Hepatocyte (in vitro differentiated cells): ENCODE results near the gene CNGA3. TPM values are rescaled to one million over a fixed set of nuclear protein-coding genes. Genes with fewer than 3 reads are reported as not detected.

Source experiments
- DNase-seq: peaks from one replicate; pipeline ENCODE4 v3.0.0-alpha.2; 2016; ENCODE audit warnings: low spot score
- H2AFZ ChIP-seq: fragments of 200-600 bp; sonication (generic); 2 replicates; pipeline ENCODE4 v1.6.0; 2016; ENCODE audit warnings: antibody characterized with exemption, mild to moderate bottlenecking
- H3K27ac ChIP-seq: fragments of 200-600 bp; sonication (generic); 2 replicates; pipeline ENCODE4 v1.5.1; 2016; ENCODE audit warnings: mild to moderate bottlenecking
- H3K27me3 ChIP-seq: fragments of 200-600 bp; sonication (generic); 2 replicates; pipeline ENCODE4 v1.6.1; 2016
- H3K36me3 ChIP-seq: fragments of 200-600 bp; sonication (generic); replicated peaks from 2 replicates; pipeline ENCODE4 v1.5.1; 2016; ENCODE audit warnings: low read depth; ENCODE audit not compliant: insufficient read depth
- H3K4me1 ChIP-seq: fragments of 200-600 bp; sonication (generic); 2 replicates; pipeline ENCODE4 v1.5.1; 2016; ENCODE audit warnings: mild to moderate bottlenecking, moderate library complexity; ENCODE audit not compliant: insufficient read depth
- H3K4me2 ChIP-seq: fragments of 200-600 bp; sonication (generic); 2 replicates; pipeline ENCODE4 v1.6.0; 2016
- H3K4me3 ChIP-seq: fragments of 200-600 bp; sonication (generic); 2 replicates; pipeline ENCODE4 v1.5.1; 2016; ENCODE audit warnings: mild to moderate bottlenecking
- H3K79me2 ChIP-seq: fragments of 200-600 bp; sonication (generic); 2 replicates; pipeline ENCODE4 v1.6.0; 2017; ENCODE audit warnings: mild to moderate bottlenecking
- H3K9me2 ChIP-seq: fragments of 200-600 bp; sonication (generic); replicated peaks from 2 replicates; pipeline ENCODE4 v1.6.0; 2017; ENCODE audit warnings: mild to moderate bottlenecking; ENCODE audit not compliant: insufficient read depth
- H3K9me3 ChIP-seq: fragments of 200-600 bp; sonication (generic); 2 replicates; pipeline ENCODE4 v1.5.1; 2016; ENCODE audit warnings: low read depth, mild to moderate bottlenecking
- H4K20me1 ChIP-seq: fragments of 200-600 bp; sonication (generic); 2 replicates; pipeline ENCODE4 v1.6.0; 2016; ENCODE audit warnings: mild to moderate bottlenecking; ENCODE audit not compliant: insufficient read depth, poor library complexity, severe bottlenecking
- EZH2 ChIP-seq: fragments of 200-600 bp; sonication (generic); IDR thresholded peaks from 2 replicates; pipeline ENCODE4 v1.6.1; 2016; ENCODE audit warnings: antibody characterized with exemption, mild to moderate bottlenecking, borderline replicate concordance
- EZH2phosphoT487 ChIP-seq: fragments of 200-600 bp; sonication (generic); IDR thresholded peaks from one replicate; pipeline ENCODE4 v1.6.1; 2018; ENCODE audit warnings: antibody characterized with exemption, mild to moderate bottlenecking, low read depth, moderate library complexity; ENCODE audit not compliant: unreplicated experiment, severe bottlenecking
- WGBS: methylation state at CpG from one replicate; pipeline ENCODE4 v1.1.6; 2016; ENCODE audit warnings: low lambda C conversion rate; ENCODE audit errors: missing lambda C conversion rate; 5-methylcytosine and 5-hydroxymethylcytosine counted together
- polyA plus RNA-seq: library from polyadenylated mRNA; unstranded; fragments of >200 nt; fragmentation: Nextera tagmentation; extraction: Ambion mirVana; gene quantifications from 2 replicates; pipeline ENCODE4 v1.2.1, GENCODE V29; 2016
- total RNA-seq: library from RNA; depleted of rRNA; stranded (reverse); fragments of >200 nt; gene quantifications from 2 replicates; pipeline ENCODE4 v1.2.3, GENCODE V29; 2014
- TF ChIP-seq, protein P1 (sequence below): fragments of 200-600 bp; sonication (generic); IDR thresholded peaks from 2 replicates; pipeline ENCODE4 v1.5.1; 2016; ENCODE audit warnings: antibody characterized with exemption, mild to moderate bottlenecking; ENCODE audit not compliant: poor library complexity

Gene CNGA3
- total RNA-seq (0.04 and 0.13 TPM in 2 replicates), polyA plus RNA-seq (not detected in 2 replicates)

DNA sequence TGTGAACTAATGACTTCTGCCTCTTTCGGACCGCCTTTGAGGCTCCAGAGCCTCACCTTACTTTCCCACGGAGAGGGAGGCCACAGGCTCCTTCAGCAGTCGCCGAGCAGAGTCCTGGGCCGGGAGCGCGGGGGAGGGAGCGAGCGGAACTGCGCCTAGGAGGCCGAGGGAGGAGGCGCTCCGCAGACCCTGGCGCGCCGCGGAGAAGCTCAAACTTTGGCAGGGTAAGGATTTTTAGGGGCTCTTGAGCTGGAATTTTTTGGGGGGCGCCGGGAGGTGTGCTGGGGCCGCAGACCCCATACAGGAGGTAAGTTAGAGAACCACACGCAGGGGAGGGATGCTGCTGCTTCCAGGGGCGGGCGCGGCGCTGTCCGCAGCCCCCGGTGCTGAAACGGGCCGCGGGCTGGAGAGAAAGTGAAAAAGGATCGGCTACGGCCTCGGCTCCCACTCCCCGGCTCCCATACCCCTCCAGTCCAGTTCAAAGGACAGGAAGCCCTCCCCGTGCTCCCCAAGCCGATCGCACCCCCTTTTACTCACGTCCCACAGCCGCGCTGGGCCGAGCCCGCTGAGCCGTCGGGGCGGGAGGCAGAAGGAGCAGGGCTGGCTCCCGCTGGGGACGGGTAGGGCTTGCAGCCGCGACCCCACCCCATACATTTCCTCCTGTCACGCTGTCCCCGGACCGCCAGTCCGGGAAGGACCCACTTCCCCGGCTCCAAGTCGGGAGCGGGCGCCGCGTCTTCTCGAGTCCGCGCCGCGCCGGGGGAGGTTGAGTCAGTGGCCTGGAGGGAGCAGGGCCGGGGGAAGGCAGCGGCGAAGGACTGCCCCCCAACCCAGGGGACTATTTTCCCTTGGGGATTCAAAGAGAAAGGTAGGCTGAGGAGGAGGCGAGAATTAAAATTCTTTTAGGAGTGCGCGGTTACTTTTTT lies at the start of gene CNGA3:
Gene CNGA3 (plus strand): TSS at position 146 of the 926 bp plus-strand sequence. CDS start 23,520 bp downstream, outside the sequence.
- Histone ChIP-seq H4K20me1 (no peaks in the 10 kb centered on the region), H3K36me3 (no peaks in the 10 kb centered on the region), H3K9me3 (no peaks in the 10 kb centered on the region), H3K4me2 (peak within 1 kb of the TSS; percentile 88), H3K4me3 (no peak within 1 kb of the TSS), H3K4me1 (peaks cover 3% of the 10 kb centered on the region), H3K79me2 (no peaks in the 10 kb centered on the region), H3K27me3 (peaks cover 88% of the 10 kb centered on the region), H3K9me2 (no peaks in the 10 kb centered on the region), H3K27ac (no peak within 1 kb of the TSS), H2AFZ (no peak within 1 kb of the TSS)
- DNase-seq: peak; percentile 50
- WGBS: 4% methylated on average over 52 of the region's 72 CpGs
- TF ChIP-seq, protein P1, sequence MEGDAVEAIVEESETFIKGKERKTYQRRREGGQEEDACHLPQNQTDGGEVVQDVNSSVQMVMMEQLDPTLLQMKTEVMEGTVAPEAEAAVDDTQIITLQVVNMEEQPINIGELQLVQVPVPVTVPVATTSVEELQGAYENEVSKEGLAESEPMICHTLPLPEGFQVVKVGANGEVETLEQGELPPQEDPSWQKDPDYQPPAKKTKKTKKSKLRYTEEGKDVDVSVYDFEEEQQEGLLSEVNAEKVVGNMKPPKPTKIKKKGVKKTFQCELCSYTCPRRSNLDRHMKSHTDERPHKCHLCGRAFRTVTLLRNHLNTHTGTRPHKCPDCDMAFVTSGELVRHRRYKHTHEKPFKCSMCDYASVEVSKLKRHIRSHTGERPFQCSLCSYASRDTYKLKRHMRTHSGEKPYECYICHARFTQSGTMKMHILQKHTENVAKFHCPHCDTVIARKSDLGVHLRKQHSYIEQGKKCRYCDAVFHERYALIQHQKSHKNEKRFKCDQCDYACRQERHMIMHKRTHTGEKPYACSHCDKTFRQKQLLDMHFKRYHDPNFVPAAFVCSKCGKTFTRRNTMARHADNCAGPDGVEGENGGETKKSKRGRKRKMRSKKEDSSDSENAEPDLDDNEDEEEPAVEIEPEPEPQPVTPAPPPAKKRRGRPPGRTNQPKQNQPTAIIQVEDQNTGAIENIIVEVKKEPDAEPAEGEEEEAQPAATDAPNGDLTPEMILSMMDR: no peak
- TF ChIP-seq EZH2phosphoT487 (peak; percentile 19), EZH2 (peak; percentile 73)

DNA sequence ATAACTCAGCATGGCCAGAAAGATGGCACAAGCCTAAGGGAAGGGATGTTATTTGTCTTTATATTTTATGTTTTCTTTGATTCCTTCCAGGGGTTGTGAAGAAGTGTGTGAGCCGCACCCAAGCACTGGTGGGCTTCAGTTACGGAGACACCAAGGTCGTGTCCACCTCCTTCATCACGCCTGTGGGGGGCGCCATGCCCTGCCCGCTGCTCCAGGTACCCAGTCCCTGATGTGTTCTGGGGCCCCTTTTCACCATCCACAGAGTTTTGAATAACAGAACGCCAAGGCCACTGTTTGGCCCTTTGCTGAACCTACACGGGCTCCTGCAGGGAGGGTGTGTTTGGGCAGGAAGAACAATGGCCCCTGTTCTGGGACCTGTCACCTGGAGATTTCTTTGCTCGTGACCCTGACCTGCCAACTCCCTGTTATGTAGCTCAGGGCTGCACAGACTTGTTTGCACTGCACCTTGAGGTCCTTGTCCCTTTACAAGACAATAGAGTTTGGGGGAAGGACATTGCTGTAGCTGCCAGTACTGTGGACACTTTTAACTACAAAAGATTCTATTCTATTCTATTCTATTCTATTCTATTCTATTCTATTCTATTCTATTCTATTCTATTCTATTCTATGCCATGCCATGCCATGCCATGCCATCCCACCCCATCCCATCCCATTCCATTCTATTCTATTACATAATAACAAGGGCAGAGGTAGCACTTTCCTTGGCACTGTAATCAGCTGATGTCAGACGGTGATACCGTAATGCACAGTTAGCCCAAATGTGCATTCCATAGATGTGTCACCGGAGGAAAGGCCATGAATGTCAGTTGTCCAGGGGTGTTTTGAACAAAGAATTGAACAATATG lies 48.2 kb upstream of the CNGA3 start:
- no peaks in the 10 kb centered on the region for H3K9me3 ChIP-seq
- H3K79me2 ChIP-seq: no peaks in the 10 kb centered on the region
- WGBS: 63% methylated on average over 12 of the region's 12 CpGs
- H3K4me3 ChIP-seq: no peak overlapping the region
- no peaks in the 10 kb centered on the region for H3K9me2 ChIP-seq
- no peak for TF ChIP-seq EZH2
- TF ChIP-seq, protein P1: no peak
- no peak for TF ChIP-seq EZH2phosphoT487
- H3K36me3 ChIP-seq: no peaks in the 10 kb centered on the region
- DNase-seq: no peak
- H3K27me3 ChIP-seq: no peaks in the 10 kb centered on the region
- no peak overlapping the region for H3K27ac ChIP-seq
- H2AFZ ChIP-seq: no peak overlapping the region
- H3K4me1 ChIP-seq: no peaks in the 10 kb centered on the region
- H3K4me2 ChIP-seq: no peak overlapping the region
- no peaks in the 10 kb centered on the region for H4K20me1 ChIP-seq

GRCh38 chr2:98298683-98299164 lies 47.5 kb upstream of the CNGA3 start:
- WGBS: 57% methylated on average over 6 of the region's 6 CpGs
- Histone ChIP-seq H4K20me1 (no peaks in the 10 kb centered on the region), H3K4me2 (no peak overlapping the region), H3K27ac (no peak overlapping the region), H3K9me2 (no peaks in the 10 kb centered on the region), H3K36me3 (no peaks in the 10 kb centered on the region), H3K4me3 (no peak overlapping the region), H2AFZ (no peak overlapping the region), H3K9me3 (no peaks in the 10 kb centered on the region), H3K27me3 (no peaks in the 10 kb centered on the region), H3K79me2 (no peaks in the 10 kb centered on the region), H3K4me1 (no peaks in the 10 kb centered on the region)
- TF ChIP-seq EZH2phosphoT487 (no peak), EZH2 (no peak)
- TF ChIP-seq, protein P1: no peak
- DNase-seq: no peak
